Activated naive CD4-positive, alpha-beta T cell (primary cell): ENCODE measurements around the gene CYSTM1.

ENCODE experiments used
- DNase-seq, 4 experiments: peaks; one replicate each; lab custom pipeline; 2025; lab: John Stamatoyannopoulos, UW

CYSTM1 gene, protein sequence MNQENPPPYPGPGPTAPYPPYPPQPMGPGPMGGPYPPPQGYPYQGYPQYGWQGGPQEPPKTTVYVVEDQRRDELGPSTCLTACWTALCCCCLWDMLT

DNA sequence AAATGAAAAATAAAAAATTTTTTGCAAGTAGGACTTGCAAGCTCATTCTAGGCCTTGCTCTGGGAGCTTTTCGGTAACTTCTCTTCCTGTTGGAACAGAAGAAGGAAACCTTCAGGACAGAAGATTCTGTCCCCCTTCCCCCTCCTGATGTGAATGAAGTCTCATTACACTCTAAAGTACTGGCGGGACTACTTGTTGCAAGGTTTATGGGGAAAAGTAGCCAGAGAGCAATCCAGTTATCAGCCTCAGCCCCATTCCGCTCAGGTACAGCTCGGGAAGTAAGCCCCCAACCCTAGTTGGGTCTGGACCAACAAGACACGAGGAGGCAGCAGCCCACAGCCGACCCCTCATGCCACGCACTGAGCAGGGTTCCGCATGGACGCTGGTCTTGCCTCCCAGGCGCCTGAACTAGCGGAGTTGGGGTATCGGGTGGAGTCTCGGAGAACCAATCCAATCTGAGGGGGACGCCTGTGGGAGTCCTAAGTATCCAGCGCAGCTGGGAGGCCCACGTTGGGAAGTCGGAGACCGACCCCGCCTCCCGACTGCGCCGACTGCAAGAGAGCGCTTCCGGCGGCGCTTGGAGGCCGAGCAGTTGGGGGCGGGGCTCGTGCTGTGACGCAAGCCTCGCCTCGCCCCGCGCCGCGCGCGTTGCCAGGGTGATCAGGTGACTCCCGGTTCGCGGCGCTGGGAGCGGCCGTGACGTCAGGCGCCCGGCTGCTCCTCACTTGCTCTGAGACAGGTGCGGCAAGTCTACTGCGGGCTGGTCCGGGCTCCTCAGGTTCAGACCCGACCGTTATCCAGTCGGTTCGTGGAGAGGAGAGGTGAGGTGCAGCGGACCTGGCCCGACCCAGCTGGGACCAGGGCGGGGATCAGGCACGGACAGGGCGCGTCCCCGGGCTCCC is at the start of gene CYSTM1:
Gene CYSTM1 (plus strand): TSS at position 724 of the 902 bp plus-strand sequence. CDS start 19,278 bp downstream, outside the sequence.
- peak; percentile 76 to 93 (median 86) for DNase-seq

DNA sequence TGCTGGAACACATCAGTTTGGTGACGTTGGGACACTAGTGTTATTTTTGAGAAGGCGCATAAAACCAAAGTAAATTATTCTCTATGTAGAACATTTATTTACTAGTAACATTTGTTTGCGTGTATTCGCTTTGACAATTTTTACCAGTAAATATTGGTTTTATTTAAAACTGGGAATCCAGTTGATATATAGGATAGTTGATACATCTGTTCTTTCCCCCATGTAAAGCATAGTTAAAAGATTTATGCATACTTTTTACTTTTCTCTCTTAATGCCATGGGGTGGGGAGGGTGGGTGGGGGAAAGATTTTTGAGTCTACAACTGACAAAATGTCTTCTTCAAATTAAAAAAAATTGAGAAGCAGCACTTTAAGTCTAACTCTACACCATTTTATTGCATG is 49.4 kb upstream of the CYSTM1 start, which contains the start of gene IGIP:
Gene IGIP (plus strand): TSS at position 301 of the 400 bp plus-strand sequence. CDS start 2,540 bp downstream, outside the sequence.
- DNase-seq, result no peak

DNA sequence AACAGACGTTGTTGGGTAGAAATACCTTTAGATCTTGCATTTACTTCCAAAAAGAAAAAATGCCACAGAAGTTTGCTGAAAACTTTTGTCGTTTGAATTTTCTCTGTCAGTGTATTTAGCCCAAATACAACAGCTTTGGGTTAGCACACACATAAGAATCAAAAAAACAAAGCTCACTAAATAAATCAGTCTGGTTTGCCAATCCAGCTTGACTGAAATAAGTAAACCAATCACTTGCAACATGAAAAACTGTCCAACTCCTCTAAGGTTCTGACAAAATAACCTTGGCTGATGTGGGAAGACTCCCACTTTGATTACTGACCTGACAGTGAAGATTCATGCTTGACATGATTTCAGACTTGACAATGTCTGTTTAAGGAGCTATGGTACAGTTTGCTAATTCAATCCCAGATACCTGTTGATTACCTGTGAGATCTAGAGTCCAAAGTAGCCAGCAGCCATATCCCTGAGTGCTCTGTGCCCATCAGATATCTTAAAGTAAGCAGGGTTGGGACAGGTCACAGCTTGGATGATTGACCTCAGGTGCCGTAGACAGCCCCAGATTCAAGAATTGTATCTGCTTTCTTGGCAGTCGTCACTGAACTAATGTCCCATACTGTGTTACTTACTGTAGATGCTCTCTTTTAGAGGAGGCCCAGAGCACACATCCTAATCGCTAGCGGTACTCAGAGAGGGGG is 48.5 kb upstream of the CYSTM1 start:
- no peak for DNase-seq

DNA sequence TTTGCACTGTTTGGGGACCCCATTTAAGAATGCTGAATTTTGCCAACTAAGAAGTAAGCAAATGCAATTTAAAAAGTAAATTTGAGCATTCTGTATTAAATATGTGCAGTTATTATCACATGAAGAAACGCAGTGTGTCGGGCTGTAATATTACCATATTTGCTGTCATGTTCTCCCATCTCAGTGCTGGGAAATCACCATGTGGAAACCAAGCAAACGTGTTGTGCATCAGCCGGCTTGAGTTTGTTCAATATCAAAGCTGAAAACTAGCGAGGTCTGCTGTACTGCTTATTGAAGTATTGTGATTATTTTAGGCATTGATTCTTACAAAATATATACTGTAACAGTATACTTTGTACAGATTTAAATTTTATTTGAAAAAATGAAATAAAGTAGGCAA is 46.6 kb upstream of the CYSTM1 start:
- DNase-seq, result no peak

- no peak for DNase-seq
These were observed 43.8 kb upstream of the CYSTM1 start for GRCh38 chr5:140130949-140131733.

DNA sequence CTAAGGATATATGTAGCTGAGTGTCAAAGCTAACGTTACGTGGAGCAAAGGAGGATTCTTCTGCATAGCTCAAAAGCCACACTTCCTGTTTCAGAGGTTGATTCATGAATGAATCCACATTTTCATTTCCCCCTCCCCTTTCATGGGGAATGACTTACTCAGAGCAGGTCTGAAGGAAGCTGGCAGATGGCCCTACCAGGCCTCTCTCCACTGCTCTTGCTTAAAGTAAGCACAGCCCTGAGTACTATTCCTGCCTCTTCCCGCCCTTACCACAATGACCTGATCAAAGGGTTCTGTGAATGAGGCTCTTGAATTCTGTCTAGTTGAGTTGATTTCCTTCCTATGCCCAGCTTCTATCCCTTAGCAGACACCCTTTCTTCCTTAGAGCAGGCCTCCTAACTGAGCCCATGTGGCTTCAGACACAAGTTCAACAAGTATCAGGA is 43.0 kb upstream of the CYSTM1 start:
- DNase-seq, result no peak

GRCh38 chr5:140133514-140134167 is 41.3 kb upstream of the CYSTM1 start:
- DNase-seq, result no peak

- no peak for DNase-seq
These were observed 40.6 kb upstream of the CYSTM1 start for GRCh38 chr5:140134277-140134935.

GRCh38 chr5:140135127-140135526 is 39.9 kb upstream of the CYSTM1 start:
- DNase-seq, result no peak

DNA sequence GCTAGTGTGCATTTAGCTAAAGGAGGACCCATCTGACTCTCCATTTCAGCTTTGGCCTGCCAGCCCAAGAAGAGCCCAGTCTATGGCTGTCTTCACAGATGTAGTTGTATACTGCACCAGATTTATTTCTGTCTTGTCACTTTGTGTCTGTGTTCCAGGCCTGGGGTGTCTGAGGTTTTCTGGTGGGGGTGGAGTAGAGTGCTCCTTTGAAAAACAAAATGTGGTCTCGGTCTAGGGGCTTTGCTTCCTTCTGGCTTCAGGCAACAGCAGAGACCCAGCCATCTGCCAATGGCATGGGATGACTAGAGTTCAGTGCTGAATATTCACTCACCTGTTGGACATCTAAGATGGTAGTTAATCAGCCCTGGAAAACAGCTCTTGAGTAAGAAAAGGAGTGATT is 38.4 kb upstream of the CYSTM1 start:
- no peak for DNase-seq

GRCh38 chr5:140140435-140140834 is 34.6 kb upstream of the CYSTM1 start:
- no peak for DNase-seq

DNA sequence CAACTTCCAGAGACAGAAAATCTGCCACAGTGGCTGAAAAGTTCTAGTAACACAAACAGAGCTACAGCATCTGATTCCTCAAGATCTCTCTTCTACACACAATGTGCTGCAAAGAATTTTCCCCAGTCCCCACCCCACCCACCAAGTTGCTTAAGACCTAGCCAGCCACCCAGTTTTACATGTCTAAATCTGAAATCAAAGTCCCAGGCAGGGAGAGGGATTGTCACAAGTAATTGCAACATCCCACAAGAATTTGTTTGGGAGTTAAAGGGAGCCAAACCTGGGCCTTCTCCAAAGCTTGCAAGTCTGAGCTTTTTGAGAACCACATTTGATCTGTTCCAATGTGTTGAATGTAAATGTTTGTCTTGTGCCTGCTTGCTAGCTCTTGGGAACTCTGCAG is 33.7 kb upstream of the CYSTM1 start:
- no peak for DNase-seq

DNA sequence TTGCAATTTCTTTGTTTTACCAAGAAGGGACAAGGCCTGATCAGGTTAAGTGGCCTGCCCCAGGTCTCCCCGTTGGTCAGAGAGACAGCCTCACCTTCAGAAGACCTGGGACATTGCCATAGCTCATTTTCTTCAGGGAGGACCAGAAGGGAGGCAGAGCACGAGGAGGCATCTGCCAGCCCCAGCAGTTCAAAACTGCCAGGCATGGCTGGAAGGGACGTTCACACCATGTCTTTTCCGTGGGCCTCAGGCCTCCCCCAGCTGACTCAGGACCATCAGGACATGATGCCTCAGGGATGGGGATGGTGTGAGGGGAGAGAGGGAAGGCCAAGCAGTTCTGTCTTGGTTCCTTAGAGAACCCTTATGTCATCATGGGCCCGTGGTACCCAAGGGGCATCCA is 32.7 kb upstream of the CYSTM1 start:
- DNase-seq, result no peak

- DNase-seq, result no peak
These were observed 32.1 kb upstream of the CYSTM1 start for GRCh38 chr5:140142856-140143255.

GRCh38 chr5:140143521-140144258 is 31.3 kb upstream of the CYSTM1 start:
- no peak for DNase-seq

DNA sequence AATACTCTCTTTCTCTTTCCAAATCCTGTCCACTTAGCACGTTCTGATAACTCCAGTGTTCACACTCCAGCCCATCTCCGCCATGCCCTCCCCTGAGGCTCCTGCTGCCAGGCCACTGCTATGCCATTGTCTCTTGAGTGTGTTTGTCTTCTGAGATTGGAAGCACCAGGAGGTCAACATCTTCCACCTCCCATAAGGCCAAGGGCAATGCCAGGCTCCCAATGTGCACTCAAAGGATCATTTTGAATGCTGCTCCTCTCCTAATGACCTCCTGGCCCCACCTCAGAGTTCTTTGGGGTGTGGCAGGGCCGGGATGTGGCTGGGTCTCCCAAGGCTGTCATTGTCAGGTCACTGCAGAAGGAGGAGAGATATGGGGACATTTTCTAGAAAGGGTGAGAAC is 29.7 kb upstream of the CYSTM1 start:
- DNase-seq, result no peak

DNA sequence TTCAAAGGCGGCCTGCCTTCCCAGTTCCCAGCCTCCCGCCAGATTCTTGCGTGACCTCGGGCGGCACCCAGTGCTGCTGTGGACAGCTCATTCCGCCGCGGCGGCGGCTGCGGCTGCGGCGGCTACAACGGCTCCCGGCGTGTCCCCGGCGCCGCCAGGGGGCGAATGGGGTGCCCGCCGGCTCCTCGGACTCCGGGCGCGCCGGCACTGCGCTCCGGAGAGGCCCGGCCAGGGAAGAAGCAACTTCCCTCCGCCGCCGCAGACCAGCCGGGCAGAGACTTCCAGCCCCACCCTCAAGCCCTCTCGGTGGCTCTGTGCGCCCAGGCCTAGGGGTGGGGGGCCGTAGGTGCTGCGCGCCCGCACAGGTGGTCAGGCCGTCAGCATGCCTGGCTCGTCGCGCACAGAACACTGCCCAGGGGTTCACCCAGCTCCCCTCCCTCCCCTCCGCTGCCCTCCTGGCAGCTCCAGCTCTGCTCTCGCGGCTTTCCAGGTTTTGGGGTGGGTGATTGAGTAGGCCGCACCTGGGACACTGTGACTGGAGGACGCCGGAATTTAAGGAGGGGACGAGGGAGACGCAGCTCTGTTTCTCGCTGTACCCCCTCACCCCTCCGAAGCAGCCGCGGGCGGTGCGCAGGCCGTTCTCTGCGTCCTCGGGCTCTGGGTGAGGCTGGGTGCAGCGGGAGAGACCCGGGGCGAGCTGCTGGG is 29.0 kb upstream of the CYSTM1 start:
- DNase-seq, result peak in 3 of 4 experiments; percentile 3 to 43 (median 6)

- no peak for DNase-seq
These were observed 28.5 kb upstream of the CYSTM1 start for GRCh38 chr5:140146523-140146842.

DNA sequence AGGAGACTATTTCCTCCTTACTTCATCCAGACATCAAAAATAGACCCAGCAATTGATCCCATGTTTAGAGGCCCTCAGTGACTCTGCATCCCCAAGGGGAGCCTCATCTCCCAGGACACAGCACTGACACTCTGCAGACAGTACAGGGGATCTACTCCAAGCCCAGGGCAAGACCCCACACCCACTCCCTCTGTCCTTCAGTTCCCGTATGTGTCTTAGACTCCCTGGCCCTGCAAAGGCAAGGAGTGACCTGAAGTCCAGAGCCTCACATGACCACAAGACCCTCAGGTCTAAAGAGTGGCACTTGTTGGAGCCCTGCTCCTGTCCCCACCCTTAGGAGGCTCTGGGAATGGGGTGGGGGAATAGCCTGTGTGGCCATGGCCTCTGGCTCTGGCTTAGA is 27.5 kb upstream of the CYSTM1 start:
- no peak for DNase-seq

- DNase-seq, result no peak
These were observed 26.5 kb upstream of the CYSTM1 start for GRCh38 chr5:140148508-140148907.
